Activated T-cell treated with anti-CD3 and anti-CD28 coated beads, Interleukin-2, amount 50 U/mL, for 1 hour (primary cell): ENCODE data around the gene SNHG17.
"Not testable (repeated sequence)": the region's sequence is repeated elsewhere in the genome, so short reads cannot be mapped to it uniquely, and the experiment has no call there.

Experiments used
- DNase-seq: peaks from one replicate; pipeline ENCODE4 v3.0.0-alpha.2; 2020

Gene SNHG17

DNA sequence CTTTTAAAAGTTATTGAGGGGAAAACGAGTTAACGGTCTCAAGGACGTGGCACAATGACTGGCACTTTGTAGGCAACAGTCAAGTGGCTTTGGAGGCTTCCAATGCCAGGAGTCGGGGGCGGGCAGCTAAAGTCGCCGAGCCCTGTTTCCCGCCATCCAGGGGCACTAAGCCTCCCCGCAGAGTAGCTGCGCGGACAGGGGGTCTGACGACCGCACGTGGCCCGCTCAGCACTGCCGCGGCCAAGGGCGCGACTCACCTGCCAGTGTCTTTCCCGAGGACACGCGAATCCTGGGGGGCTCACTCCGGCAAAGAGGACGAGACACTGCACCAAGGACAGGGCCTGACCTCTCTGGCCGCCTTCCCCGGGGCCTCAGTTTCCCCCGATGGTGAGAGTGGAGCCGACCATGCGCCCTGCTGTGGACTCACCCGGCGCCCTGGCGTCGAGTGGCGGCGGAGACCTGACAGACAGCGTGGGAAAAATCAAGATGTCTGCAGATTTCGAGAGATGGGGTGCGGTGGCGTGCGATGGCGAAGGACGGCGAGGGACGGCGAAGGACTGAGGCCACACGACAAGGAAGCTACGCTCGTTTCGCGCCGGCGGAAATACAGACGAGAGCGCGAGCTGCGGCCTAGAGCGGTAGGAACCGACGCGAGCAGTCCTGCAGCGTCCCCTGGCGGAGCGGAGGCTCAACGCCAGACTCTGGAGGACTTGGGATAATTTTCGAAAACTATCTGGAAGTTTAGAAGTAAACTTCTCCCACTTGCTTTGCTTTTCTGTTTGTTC, at the start of gene SNHG17:
SNHG17 (minus strand) TSS at position 559 of the 785 bp plus-strand sequence.
- DNase-seq, result peak; percentile 89

DNA sequence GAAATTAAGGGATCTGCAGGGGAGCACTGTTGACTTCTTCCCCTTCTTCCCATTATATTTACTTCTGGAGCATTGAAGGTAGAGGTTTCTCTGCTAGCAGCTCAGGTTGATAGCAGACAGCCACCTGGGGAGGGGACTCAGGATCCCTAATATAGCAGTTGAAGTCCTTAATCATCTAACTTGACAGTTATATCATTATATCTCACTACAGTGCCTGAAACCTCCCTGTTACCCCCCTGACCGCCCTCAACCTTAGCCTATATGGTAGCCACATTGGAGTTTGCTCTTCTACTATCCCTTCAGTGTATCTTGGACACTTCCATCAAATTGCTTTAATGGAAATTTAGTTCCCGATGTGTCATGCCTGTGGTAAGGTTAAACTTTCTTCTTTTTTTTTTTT, 44.5 kb upstream of the SNHG17 start:
- DNase-seq, result no peak

DNA sequence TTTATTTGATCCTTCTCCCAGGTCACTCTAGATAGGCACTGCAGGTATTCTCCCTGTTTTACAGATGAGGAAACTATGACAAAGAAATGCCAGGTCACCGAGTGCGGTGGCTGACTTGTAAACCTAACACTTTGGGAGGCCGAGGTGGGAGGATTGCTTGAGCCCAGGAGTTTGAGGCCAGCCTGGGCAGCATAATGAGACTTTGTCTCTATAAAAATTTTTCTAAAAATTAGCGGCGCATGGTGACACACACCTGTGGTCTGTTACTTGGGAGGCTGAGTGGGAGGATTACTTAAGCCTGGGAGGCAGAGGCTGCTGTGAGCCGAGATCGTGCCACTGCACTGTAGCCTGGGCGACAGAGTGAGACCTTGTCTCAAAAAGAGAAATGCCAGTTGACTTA, 42.6 kb upstream of the SNHG17 start:
- no peak for DNase-seq

DNA sequence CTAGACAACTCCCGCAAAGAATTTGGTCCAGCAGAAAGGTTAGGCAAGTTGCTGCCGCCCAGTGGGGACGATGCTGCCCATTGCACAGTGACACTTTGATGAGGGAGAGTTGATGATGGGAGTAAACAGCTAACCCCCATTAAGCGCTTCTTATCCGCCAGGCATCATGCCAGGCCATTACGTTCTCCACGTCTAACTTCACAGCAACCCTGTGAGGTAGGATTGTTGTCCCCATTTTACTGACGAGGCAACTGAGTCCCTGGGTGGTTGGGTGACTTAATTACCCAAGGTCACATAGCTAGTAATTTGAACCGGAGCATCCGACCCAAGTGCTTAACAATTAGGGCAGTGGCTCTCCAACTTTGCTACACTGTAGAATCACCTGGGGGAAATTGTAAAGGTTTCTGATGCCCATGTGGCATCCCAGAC, 38.3 kb upstream of the SNHG17 start:
- no peak for DNase-seq

DNA sequence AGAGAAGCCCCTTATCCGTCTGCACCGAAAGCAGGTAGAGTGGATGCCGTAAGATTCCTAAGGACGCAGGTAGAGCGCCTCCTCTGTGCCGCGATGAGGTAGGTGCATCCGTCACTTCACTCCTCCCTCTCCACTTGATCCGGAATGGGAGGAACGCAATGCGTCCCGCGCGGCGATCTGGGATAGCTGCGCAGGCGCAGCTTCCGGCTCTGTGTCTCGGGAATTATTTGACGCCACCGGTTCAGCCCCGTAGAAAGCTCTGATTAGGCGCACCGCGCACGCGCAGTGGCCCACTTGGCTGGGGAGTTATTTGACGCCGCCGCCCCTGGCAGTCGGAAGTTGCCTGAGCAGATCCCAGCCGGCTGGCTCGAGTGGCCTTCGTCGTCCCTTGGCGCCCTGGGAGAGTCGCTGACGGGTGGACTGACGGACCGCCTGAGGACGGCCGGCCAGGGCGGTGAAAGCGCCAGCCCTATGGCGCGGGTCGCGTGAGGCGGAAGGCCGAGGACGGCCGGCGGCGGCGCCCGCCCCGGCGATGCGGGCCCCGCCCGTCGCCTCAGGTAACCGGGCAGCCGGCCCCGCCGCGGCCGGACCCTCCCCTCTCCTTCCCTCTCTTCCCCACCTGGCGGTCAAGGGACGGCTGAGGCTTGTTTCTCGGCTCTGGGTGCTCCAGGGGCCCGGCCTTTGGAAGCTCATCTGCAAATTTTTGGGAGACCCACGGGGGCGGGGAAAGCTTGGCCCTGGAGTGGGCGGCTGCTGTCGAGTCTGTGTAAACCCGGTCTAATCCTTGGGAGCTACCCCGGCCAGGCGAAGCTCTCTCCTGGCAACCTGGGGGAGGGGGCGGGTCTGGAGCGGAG, 37.6 kb upstream of the SNHG17 start, which contains the start of gene RALGAPB:
RALGAPB (plus strand) TSS at position 331 of the 854 bp plus-strand sequence. CDS start 15,590 bp downstream, outside the sequence.
- peak; percentile 98 for DNase-seq

DNA sequence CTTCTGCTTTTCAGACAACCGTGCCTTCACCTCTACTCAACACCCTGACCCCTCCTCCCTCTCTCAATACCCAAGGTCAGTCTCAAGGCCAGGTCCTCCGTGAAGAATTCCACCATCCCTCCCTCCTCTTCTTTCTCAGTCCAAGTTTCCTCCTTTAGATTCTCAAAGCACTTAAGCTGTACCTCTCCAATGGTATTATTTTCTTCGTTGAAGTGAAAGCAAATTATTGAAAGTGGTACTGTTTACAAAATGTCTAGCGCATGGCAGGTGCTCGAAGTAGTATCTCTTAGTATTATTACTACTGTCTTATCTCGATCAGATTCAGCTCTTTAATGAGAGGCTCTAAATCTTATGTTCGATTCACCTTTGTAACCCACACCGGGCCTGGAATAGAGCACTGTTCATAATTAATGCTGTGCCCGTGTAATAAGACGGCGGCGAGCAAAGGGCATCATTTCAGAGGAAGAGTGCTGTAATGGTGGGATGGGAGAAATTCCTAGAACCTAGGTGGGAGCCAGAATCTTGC, 36.9 kb upstream of the SNHG17 start:
- no peak for DNase-seq

DNA sequence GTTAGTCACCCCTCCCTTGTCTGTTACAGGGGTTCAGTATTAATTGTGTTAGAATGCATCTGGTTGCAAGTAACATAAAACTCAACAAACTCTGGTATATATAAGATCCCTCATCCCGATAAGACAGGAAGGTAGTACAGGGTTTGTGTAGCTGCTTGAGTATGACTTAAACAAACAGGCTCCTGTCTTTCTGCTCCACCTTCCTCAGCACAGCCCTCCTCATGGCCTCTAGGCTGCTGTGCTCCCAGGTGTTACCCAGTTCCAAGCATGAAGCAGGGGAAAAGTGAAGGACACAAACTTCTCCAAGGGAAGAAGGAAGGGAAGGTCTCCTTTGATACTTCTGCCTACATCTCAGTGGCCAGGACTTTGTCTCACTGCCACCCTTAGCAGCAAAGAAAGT, 36.1 kb upstream of the SNHG17 start:
- DNase-seq, result no peak

DNA sequence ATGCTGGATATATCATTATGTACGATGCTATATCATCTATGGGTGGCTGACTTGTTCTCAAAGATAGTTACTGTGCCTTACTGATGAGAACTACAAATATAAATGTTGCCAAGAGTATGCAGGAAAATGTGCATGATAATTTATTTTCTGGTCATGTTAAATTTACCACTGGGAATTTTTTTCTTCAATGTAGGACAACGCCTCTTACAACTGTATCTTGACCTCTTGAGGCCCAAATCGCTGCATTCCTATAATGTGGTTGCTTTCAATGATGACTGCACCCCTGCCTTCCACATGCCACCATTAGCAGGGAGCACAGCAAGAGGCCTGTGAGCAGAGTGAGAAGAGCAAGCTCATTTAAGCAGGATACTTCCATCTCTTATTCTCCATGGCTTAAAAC, 31.9 kb upstream of the SNHG17 start:
- DNase-seq, result no peak

DNA sequence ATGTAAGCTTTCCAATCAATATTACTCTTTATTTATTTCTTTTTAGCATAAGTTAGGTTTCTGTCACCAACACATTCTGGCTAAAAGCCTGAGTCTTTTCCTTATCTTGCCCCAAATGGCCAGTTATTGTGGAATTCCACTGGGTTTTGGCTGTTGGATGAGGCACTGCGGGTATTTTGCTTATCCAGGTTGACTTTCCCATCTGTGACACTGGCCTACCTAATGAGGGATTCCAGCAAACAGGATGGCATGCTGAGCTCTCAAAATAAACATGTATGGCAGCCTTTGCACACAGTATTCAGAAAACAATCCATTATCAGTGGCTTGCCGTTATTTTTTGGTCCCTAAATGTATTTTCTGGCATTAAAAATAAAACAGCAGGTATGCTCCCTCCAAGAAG, 31.0 kb upstream of the SNHG17 start:
- no peak for DNase-seq

DNA sequence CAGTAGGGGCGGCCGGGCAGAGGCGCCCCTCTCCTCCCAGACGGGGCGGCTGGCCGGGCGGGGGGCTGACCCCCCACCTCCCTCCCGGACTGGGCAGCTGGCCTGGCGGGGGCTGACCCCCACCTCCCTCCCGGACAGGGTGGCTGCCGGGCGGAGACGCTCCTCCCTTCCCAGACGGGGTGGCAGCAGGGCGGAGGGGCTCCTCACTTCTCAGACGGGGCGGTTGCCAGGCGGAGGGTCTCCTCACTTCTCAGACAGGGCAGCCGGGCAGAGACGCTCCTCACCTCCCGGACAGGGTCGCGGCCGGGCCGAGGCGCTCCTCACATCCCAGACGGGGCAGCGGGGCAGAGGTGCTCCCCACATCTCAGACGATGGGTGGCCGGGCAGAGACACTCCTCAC, 26.4 kb upstream of the SNHG17 start:
- DNase-seq, result not testable (repeated sequence)

DNA sequence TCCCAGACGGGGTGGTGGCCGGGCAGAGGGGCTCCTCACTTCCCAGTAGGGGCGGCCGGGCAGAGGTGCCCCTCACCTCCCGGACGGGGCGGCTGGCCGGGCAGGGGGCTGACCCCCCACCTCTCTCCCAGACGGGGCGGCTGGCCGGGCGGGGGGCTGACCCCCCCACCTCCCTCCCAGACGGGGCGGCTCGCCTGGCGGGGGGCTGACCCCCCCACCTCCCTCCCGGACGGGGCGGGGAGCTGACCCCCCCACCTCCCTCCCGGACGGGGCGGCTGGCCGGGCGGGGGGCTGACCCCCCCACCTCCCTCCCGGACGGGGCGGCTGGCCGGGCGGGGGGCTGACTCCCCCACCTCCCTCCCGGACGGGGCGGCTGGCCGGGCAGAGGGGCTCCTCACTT, 26.0 kb upstream of the SNHG17 start:
- not testable (repeated sequence) for DNase-seq

DNA sequence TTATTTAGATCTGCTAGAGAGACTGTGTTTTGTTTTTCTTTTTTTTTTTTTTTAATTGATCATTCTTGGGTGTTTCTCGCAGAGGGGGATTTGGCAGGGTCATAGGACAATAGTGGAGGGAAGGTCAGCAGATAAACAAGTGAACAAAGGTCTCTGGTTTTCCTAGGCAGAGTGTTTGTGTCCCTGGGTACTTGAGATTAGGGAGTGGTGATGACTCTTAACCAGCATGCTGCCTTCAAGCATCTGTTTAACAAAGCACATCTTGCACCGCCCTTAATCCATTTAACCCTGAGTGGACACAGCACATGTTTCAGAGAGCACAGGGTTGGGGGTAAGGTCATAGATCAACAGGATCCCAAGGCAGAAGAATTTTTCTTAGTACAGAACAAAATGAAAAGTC, 25.5 kb upstream of the SNHG17 start:
- DNase-seq, result not testable (repeated sequence)

DNA sequence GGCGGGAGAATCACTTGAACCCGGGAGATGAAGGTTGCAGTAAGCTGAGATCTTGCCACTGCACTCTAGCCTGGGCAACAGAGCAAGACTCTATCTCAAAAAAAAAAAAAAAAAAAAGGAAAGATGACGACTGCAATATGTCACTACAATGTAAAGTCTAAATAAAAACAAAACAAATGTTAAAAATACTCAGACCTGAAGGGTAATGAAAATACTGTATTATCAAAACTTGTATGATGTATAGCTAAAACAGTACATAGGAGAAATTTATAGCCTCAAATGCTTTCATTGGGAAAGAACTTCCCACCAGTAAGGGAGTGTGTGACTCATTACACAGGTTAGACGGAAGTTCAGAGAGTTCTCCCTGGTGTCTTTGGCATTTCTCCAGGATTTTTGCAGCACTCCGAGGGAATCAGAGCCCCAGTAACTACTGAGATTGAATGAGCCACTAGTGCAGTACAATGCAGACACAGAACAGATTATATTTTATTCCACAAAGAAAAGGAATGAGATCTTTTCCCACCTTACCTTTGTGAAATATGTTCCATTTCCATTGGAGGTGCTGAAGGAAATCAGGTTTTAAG, 25.0 kb upstream of the SNHG17 start:
- no peak for DNase-seq

DNA sequence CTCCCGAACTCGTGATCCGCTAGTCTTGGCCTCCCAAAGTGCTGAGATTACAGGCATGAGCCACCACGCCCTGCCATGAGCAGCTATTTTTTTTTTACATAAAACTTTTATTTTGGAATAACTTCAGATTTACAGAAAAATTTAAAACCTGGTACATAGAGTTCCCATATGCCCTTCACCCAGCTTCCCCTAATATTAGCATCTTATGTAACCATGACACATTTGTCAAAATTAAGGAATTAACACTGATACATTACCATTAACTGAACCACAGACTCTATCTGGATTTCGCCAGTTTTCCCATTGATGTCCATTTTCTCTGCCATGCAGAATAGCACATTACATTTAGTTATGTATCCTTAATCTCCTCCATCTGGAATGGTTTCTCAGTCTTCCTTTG, 23.2 kb upstream of the SNHG17 start:
- DNase-seq, result no peak

DNA sequence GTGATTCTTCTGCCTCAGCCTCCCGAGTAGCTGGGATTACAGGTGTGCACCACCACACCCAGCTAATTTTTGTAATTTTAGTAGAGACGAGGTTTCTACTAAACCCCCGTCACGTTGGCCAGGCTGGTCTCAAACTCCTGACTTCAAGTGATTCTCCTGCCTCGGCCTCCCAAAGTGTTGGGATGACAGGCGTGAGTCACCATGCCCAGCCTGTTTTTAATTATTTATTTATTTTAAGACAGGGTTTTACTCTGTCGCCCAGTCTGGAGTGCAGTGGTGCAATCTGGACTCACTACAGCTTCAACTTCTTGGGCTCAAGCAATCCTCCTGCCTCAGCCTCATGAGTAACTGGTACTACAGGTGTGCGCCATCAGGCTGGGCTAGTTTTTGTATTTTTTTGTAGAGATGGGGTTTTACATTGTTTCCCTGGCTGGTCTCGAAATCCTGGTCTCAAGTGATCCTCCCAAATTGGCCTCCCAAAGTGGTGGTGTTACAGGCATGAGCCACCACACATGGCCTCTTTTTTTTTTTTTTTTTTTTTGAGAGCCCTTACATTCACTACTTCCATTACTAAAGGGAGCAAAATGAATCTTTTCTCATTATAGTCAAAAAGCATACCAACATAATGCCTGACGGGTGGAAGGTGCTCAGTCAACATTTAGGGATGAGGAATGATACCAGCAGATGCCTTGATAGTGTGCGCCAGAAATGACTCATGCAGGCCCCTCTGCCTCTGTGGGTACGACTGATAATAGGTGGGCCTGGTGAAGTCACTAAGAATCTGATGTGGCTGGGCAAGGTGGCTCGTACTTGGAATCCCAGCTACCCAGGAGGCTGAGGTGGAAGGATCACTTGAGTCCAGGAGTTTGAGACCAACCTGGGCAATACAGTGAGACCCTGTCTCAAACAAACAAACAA, 19.7 kb upstream of the SNHG17 start:
- DNase-seq, result no peak

DNA sequence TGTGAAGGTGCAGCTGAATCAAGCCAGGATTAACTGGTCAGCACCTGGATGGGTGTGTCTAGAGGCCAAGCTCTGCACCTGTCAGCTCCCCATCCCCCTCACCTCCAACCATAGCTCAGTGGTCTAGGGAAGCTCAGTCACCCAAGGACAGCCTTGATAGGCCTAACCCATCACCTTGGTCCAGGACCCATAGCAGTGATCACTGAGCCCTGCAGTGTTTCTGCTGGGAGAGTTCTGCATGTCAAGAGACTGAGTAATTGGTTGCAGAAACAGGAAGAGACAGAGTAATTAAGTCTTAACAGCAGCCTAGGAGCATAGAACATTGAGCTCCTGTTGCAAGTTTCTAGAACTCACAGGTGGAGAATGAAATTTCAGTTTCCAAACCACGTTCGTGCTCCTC, 18.8 kb upstream of the SNHG17 start:
- DNase-seq, result no peak

DNA sequence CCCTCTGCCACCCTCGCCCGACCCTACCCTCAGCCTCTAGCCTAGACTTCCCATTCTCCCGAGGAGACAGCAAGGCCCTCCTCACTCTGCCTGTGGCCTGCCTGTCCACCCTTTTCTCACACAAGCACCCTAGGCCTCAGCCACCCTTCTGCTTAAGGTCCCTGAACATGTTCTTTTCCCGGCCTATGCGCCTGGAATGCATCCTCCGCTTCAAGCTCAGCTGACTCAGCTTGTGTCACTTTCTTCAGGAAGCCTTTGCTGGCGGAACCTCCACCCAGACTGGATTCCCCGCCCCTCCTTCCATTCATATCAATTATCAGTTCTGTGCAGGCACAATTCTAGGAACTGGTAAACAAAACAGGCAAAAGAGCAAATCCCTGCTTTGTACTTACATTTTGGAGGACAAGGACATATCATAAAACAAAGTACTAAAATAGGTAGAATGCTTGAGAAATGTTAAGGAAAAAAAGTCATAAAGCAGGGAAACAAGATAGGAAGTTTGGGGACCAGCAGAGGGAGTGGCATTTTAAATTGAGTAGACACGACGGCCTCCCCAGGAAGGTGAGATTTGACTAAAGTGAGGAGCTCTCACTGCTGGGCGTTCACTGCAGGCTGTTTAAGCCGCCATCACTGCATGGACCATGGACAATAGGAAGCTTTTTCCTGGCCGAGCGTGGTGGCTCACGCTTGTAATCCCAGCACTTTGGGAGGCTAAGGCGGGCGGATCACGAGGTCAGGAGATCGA, 17.9 kb upstream of the SNHG17 start:
- DNase-seq, result no peak

DNA sequence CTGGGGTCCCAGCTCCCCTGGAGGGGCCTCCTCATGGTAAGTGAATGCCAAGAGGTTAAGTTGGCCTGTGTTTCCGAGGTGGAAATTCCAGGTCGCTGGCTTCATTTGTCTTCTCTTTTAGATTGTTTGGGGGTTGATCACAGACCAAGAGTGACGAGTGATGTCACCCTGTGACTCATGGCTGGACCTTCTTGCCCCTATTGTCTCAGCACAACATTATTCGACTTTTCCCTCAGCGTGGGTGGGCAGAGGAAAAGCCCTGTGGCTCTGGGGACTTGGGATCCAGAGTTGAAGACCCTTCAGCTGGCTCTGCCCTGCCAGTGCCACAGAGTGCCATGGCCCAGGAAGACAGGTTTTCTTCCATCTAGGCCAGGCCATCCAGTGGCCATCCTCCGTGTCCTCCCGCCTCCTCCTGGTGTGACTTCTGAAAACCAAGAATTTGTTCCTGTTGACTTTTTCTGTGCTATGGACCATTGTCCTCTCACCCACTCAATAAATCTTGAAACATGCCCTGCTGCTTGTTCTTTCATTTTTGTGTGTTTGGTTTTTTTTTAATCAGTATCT, 15.4 kb upstream of the SNHG17 start:
- DNase-seq, result no peak

DNA sequence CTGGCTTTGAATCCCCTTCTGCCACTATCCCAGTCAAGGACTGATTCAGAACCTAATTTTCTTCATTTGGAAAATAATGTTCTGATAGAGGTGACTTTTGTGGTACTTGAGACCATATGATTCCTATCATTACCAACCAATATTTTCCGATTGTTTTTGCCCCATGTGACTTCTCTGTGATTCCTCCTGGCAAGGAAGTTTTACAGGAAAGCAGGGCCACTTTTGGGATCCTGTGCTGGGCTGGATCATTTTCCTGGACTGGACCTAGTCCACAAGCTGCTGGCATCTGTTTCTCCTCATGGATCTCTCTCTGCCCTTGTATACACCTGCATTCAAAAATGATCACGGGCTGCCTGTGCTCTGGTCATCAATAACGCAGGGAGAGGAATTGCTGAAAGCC, 13.9 kb upstream of the SNHG17 start:
- DNase-seq, result no peak

DNA sequence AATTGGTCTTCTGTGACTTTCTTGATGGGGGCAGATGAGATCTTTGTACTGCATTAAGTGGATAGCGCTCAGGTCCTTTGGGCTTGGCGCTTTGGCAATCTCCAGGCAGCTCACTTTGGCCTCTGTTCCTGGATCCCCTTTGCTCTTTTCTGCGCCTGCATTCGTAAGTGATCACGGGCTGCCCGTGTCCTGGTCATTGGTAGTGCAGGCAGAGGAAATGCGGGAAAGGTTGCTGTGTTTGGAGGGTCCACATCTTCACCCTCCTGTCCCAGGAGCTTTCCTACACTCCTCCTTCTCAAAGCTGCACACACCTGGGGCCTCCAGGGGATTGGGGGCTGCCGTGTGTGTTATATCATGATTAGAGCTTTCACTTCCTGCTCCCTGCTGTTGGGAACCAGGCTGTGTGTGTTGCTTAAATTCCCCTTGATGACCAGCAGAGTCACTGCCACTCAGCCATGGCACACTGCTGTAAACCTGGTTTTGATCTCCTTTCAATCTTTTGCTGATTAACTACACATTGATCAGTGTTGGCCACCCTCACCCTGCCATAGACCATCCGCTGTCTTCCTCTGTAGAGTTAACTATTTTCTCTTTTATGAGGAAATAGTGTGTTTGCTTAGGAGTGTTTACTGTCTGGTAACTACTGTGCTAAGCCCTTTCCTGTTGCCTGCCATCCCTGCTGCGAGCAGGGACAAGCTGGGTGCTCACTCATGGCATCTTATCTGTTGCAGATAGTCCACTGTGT, 13.0 kb upstream of the SNHG17 start:
- no peak for DNase-seq
